Liver (tissue), 3 donors: Measurements from ENCODE around the gene SCARB1.

ENCODE experiments used
- EGR1 ChIP-seq, 2 donors: IDR thresholded peaks; 2 replicates each; pipeline ENCODE4 v1.6.1; 2016 to 2018; ENCODE audit warnings: antibody characterized with exemption in 2 of 2, low read depth in 2 of 2
- FOXA1 ChIP-seq: IDR thresholded peaks from 2 replicates; pipeline ENCODE4 v1.6.1; 2016; ENCODE audit warnings: antibody characterized with exemption
- GABPA ChIP-seq, 2 donors: IDR thresholded peaks in 1 of 2; conservative IDR thresholded peaks in 1 of 2; 2 replicates each; pipeline ENCODE4 v1.6.1; 2016; ENCODE audit warnings: antibody characterized with exemption in 2 of 2, mild to moderate bottlenecking in 1 of 2, moderate library complexity in 1 of 2
- JUND ChIP-seq, 2 donors: IDR thresholded peaks; 2 replicates each; pipeline ENCODE4 v1.6.1; 2016; ENCODE audit warnings: antibody characterized with exemption in 2 of 2
- NR2F2 ChIP-seq: IDR thresholded peaks from 2 replicates; pipeline ENCODE4 v1.6.1; 2016; ENCODE audit warnings: antibody characterized with exemption
- RAD21 ChIP-seq, 2 donors: IDR thresholded peaks; 2 replicates each; pipeline ENCODE4 v1.6.1; 2016; ENCODE audit warnings: antibody characterized with exemption in 2 of 2, mild to moderate bottlenecking in 2 of 2
- REST ChIP-seq: IDR thresholded peaks from 2 replicates; pipeline ENCODE4 v1.6.1; 2016; ENCODE audit warnings: antibody characterized with exemption, mild to moderate bottlenecking
- RXRA ChIP-seq, 2 donors: IDR thresholded peaks; 2 replicates each; pipeline ENCODE4 v1.6.1; 2017 to 2018; ENCODE audit warnings: antibody characterized with exemption in 2 of 2, mild to moderate bottlenecking in 1 of 2
- SP1 ChIP-seq: IDR thresholded peaks from 2 replicates; pipeline ENCODE4 v1.6.1; 2018; ENCODE audit warnings: antibody characterized with exemption, mild to moderate bottlenecking
- TAF1 ChIP-seq: conservative IDR thresholded peaks from 2 replicates; pipeline ENCODE4 v1.6.1; 2016; ENCODE audit warnings: antibody characterized with exemption, mild to moderate bottlenecking
- YY1 ChIP-seq: IDR thresholded peaks from 2 replicates; pipeline ENCODE4 v1.6.1; 2016; ENCODE audit warnings: antibody characterized with exemption, mild to moderate bottlenecking
- TF ChIP-seq, protein P1 (sequence below): fragments of 150-350 bp; IDR thresholded peaks from 2 replicates; pipeline ENCODE4 v1.5.1; 2017; ENCODE audit warnings: improper control_type of control experiment, low read depth, low read length; ENCODE audit not compliant: missing input control
- TF ChIP-seq, protein P2 (sequence below): IDR thresholded peaks from 2 replicates; pipeline ENCODE4 v1.6.1; 2016; ENCODE audit warnings: antibody characterized with exemption
- TF ChIP-seq, protein P3 (sequence below): IDR thresholded peaks from 2 replicates; pipeline ENCODE4 v1.6.1; 2016; ENCODE audit warnings: antibody characterized with exemption
- donor health status: healthy.
- donor health status: healthy.

DNA sequence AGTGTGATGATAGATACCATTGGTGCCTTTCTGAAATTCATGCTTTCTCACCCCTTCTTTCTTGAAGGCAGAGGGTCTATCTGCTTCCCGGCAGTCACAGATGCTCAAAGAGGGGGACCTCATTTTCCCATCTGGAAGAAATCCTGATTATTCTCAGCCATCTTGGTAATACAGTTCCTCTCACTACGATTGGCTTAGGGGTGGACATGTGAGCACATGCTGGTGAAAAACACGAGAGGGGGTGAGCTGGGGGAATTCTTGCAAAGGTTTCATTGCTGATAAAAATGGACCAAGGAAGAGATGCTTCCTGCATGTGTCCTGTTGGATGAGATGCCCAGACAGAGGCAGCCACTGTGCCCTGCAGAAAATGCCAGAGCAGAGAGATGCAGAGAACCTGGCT, 13.8 kb upstream of the SCARB1 start:
- TF ChIP-seq RAD21 (IDR thresholded peaks at IDR 0.05) = no peak
- no peak for TF ChIP-seq GABPA (IDR thresholded peaks at IDR 0.05 in 1 of 2, conservative IDR thresholded peaks at IDR 0.05 in 1 of 2)
- TF ChIP-seq, protein P1, sequence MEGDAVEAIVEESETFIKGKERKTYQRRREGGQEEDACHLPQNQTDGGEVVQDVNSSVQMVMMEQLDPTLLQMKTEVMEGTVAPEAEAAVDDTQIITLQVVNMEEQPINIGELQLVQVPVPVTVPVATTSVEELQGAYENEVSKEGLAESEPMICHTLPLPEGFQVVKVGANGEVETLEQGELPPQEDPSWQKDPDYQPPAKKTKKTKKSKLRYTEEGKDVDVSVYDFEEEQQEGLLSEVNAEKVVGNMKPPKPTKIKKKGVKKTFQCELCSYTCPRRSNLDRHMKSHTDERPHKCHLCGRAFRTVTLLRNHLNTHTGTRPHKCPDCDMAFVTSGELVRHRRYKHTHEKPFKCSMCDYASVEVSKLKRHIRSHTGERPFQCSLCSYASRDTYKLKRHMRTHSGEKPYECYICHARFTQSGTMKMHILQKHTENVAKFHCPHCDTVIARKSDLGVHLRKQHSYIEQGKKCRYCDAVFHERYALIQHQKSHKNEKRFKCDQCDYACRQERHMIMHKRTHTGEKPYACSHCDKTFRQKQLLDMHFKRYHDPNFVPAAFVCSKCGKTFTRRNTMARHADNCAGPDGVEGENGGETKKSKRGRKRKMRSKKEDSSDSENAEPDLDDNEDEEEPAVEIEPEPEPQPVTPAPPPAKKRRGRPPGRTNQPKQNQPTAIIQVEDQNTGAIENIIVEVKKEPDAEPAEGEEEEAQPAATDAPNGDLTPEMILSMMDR = no peak
- TF ChIP-seq RXRA (IDR thresholded peaks at IDR 0.05) = no peak
- TF ChIP-seq YY1 = no peak
- TF ChIP-seq JUND (IDR thresholded peaks at IDR 0.05) = no peak
- no peak for TF ChIP-seq SP1
- no peak for TF ChIP-seq TAF1
- TF ChIP-seq, protein P2, sequence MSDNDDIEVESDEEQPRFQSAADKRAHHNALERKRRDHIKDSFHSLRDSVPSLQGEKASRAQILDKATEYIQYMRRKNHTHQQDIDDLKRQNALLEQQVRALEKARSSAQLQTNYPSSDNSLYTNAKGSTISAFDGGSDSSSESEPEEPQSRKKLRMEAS = no peak
- TF ChIP-seq, protein P3, sequence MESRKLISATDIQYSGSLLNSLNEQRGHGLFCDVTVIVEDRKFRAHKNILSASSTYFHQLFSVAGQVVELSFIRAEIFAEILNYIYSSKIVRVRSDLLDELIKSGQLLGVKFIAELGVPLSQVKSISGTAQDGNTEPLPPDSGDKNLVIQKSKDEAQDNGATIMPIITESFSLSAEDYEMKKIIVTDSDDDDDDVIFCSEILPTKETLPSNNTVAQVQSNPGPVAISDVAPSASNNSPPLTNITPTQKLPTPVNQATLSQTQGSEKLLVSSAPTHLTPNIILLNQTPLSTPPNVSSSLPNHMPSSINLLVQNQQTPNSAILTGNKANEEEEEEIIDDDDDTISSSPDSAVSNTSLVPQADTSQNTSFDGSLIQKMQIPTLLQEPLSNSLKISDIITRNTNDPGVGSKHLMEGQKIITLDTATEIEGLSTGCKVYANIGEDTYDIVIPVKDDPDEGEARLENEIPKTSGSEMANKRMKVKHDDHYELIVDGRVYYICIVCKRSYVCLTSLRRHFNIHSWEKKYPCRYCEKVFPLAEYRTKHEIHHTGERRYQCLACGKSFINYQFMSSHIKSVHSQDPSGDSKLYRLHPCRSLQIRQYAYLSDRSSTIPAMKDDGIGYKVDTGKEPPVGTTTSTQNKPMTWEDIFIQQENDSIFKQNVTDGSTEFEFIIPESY = no peak
- no peak for TF ChIP-seq EGR1 (IDR thresholded peaks at IDR 0.05; ENCODE audit: low read depth in 2 of 2)
- TF ChIP-seq NR2F2 = no peak
- no peak for TF ChIP-seq REST
- no peak for TF ChIP-seq FOXA1
